Measurements from ENCODE around the gene FBXL22.

DNA sequence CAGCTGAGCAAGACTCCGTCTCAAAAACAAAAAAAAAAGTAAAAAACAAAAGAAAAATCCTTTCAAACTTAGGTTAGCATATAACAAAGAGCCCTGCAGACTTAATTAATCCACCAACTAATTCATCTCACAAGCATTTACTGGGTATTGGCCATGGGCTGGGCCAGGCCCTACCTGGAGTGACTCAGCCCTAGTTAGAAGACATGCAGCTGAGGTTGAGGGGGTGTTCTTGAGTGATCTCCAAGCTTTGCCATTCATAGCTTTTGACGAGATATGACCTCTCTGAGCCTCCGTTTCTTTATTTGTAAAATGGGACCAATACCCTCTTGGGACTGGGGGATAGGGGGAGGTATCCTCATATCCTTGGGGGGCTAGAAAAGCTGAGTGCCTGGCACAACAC lies 7.8 kb downstream of the FBXL22 start:
- TF ChIP-seq, protein P1, sequence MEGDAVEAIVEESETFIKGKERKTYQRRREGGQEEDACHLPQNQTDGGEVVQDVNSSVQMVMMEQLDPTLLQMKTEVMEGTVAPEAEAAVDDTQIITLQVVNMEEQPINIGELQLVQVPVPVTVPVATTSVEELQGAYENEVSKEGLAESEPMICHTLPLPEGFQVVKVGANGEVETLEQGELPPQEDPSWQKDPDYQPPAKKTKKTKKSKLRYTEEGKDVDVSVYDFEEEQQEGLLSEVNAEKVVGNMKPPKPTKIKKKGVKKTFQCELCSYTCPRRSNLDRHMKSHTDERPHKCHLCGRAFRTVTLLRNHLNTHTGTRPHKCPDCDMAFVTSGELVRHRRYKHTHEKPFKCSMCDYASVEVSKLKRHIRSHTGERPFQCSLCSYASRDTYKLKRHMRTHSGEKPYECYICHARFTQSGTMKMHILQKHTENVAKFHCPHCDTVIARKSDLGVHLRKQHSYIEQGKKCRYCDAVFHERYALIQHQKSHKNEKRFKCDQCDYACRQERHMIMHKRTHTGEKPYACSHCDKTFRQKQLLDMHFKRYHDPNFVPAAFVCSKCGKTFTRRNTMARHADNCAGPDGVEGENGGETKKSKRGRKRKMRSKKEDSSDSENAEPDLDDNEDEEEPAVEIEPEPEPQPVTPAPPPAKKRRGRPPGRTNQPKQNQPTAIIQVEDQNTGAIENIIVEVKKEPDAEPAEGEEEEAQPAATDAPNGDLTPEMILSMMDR (IDR thresholded peaks at IDR 0.05 in 8 of 11, conservative IDR thresholded peaks at IDR 0.05 in 3 of 11), result no peak
- TF ChIP-seq POLR2AphosphoS5 (IDR thresholded peaks at IDR 0.05), result no peak
- TF ChIP-seq POLR2A (IDR thresholded peaks at IDR 0.05), result no peak
